Peyer's patch (tissue), 4 donors: ENCODE data around the gene LDB3. TPM values are rescaled to one million over a fixed set of nuclear protein-coding genes. Genes with fewer than 3 reads are reported as not detected.

ENCODE experiments used
- DNase-seq, 3 donors: peaks; one replicate each; pipeline ENCODE4 v3.0.0-alpha.2; 2017 to 2019
- H3K27ac ChIP-seq, 4 donors: fragments of 200-600 bp; sonication (generic); one replicate each; pipeline ENCODE4 v1.5.1; 2016 to 2019
- H3K27me3 ChIP-seq, 2 donors: fragments of 200-600 bp; sonication (generic); one replicate each; pipeline ENCODE4 v1.5.1; 2019
- H3K36me3 ChIP-seq, 3 donors: fragments of 200-600 bp; sonication (generic); one replicate each; pipeline ENCODE4 v1.5.1; 2016 to 2019
- H3K4me1 ChIP-seq, 4 donors: fragments of 200-600 bp; sonication (generic); one replicate each; pipeline ENCODE4 v1.5.1; 2016 to 2019
- H3K4me3 ChIP-seq, 4 donors: fragments of 200-600 bp; sonication (generic); 1 replicate in 3 of 4; 2 replicates in 1 of 4; pipeline ENCODE4 v1.5.1; 2016 to 2019; ENCODE audit warnings: mild to moderate bottlenecking in 1 of 4
- H3K9me3 ChIP-seq, 4 donors: fragments of 200-600 bp; sonication (generic); one replicate each; pipeline ENCODE4 v1.5.1; 2016 to 2019; ENCODE audit warnings: mild to moderate bottlenecking in 1 of 4
- POLR2A ChIP-seq, 2 donors: fragments of 450-650 bp; IDR thresholded peaks; one replicate each; pipeline ENCODE4 v1.5.1; 2017; ENCODE audit warnings: antibody characterized with exemption in 2 of 2, mild to moderate bottlenecking in 2 of 2, moderate library complexity in 2 of 2
- total RNA-seq, 4 donors: library from RNA; depleted of rRNA; stranded (reverse); fragments of >200 nt; gene quantifications; one replicate each; pipeline ENCODE4 v1.1.0, GENCODE V29; 2016
- TF ChIP-seq, protein P1 (sequence below), 6 experiments: fragments of 450-650 bp in 4 of 6; fragments of 200-600 bp in 2 of 6; sonication (generic) in 1 of 6; IDR thresholded peaks; one replicate each; pipeline ENCODE4 v1.5.1; 2017 to 2019; ENCODE audit warnings: antibody characterized with exemption in 6 of 6, mild to moderate bottlenecking in 3 of 6, moderate library complexity in 1 of 6

Gene LDB3
- total RNA-seq, 4 donors from 2014 or later, result 1.3 to 9.1 (median 2.3) TPM

DNA sequence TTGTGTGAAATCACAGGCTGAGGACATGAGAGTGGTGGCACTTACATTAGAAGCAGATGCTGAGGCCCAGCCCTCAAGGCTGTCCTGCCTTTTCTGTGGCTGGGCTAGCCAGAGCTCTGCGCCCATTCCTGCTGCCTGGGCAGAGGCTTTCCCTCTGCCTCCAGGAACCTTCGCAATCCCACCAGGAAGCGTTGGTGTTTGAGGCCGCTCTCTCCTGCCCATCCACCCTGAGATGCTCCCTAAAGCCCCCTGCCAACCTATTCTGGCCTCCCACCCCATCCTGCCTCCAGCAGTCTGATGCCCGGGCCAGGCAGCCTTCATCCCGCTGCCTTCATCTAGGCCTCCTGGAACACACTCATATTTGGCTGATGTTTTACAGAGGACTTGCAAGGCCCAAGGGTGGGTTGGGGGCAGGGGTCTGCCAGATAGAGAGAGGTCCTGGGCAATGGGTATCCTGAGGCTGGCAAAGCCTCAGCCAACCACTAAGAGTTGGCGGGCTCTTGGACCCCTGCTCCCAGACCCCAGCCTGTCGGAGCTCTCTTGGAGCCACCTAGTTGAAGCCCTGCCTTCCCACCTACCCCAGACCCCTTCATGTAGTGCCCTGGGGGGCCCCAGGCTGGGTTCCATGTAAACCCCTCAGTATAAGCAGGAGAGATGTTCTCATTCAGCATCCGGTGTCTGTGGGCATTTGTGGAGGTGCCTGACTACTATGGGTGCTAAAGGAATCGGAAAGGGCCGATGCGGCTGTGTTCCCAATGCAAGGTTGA lies 32.7 kb downstream of the LDB3 start:
- TF ChIP-seq, protein P1, sequence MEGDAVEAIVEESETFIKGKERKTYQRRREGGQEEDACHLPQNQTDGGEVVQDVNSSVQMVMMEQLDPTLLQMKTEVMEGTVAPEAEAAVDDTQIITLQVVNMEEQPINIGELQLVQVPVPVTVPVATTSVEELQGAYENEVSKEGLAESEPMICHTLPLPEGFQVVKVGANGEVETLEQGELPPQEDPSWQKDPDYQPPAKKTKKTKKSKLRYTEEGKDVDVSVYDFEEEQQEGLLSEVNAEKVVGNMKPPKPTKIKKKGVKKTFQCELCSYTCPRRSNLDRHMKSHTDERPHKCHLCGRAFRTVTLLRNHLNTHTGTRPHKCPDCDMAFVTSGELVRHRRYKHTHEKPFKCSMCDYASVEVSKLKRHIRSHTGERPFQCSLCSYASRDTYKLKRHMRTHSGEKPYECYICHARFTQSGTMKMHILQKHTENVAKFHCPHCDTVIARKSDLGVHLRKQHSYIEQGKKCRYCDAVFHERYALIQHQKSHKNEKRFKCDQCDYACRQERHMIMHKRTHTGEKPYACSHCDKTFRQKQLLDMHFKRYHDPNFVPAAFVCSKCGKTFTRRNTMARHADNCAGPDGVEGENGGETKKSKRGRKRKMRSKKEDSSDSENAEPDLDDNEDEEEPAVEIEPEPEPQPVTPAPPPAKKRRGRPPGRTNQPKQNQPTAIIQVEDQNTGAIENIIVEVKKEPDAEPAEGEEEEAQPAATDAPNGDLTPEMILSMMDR (IDR thresholded peaks at IDR 0.05), result no peak
- no peak for TF ChIP-seq POLR2A (IDR thresholded peaks at IDR 0.05)
- Histone ChIP-seq H3K27ac (no peak overlapping the region), H3K4me3 (no peak overlapping the region), H3K9me3 (no peaks in the 10 kb centered on the region), H3K27me3 (no peaks in the 10 kb centered on the region), H3K4me1 (no peaks in the 10 kb centered on the region), H3K36me3 (no peaks in the 10 kb centered on the region)
- no peak for DNase-seq

DNA sequence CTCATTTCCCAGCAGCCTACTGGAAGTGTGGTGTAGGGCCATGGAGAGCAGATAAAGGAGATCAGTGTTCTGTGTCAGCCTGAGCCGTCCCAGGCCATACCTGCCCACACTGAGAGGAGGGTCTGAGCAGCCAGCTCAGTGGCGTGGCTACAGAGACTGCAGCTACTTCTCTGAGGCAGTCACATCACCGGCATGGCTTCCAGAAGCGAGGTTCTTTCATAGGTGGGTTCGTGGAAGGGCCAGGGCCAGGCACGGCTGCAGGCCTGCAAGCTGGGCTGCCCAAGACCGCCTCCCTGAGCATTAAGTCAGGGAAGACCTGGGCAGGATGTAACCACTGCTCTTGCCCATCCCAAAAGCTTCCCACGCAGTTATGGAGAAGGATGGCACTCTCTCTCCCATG lies 34.9 kb downstream of the LDB3 start:
- Histone ChIP-seq H3K27ac (no peak overlapping the region), H3K36me3 (no peaks in the 10 kb centered on the region), H3K4me1 (no peaks in the 10 kb centered on the region), H3K27me3 (no peaks in the 10 kb centered on the region), H3K4me3 (no peak overlapping the region), H3K9me3 (no peaks in the 10 kb centered on the region)
- DNase-seq, result no peak
- no peak for TF ChIP-seq POLR2A (IDR thresholded peaks at IDR 0.05)
- TF ChIP-seq, protein P1 (IDR thresholded peaks at IDR 0.05), result no peak

DNA sequence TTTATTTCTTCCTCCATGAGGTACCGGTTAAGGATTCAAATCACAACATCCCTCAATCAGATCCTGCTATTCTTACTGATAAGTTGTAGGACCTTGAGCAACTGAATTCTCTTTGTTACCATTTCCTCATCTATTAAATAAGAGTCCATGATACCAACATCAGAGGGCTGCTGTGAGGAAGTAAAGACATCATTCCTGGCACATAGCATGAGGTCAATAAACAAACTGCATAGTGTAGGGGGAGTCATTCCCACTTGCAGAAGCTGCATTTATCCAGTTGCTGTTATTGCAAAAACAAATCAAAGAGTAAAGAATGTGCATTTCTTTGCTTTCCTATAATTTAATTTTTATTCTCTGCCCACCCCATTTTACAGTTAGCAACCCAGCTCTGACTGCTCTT lies 36.8 kb downstream of the LDB3 start:
- Histone ChIP-seq H3K27me3 (no peaks in the 10 kb centered on the region), H3K27ac (no peak overlapping the region), H3K4me1 (no peaks in the 10 kb centered on the region), H3K36me3 (no peaks in the 10 kb centered on the region), H3K4me3 (no peak overlapping the region), H3K9me3 (no peaks in the 10 kb centered on the region)
- TF ChIP-seq, protein P1 (IDR thresholded peaks at IDR 0.05), result no peak
- DNase-seq, result no peak

DNA sequence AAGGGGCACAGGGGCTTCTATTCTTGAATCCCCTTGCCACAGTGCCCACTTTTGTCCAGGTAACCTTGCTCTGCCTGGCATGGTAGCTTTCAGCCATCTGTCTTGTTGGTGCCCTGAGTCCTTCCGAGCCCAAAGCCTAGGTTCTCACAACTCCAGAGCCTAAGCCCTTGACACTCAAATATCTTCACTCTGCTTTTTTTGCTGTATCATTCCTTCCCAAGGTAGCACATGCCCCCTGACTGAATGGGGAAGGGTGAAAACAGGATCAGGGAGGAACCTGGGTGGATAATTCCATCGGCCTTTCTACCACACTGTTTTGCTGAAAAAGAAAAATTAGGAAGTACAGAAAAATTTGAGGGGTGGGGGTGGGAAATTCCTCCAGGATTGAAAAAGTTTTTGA lies 37.6 kb downstream of the LDB3 start:
- TF ChIP-seq POLR2A (IDR thresholded peaks at IDR 0.05), result no peak
- TF ChIP-seq, protein P1 (IDR thresholded peaks at IDR 0.05), result no peak
- Histone ChIP-seq H3K9me3 (no peaks in the 10 kb centered on the region), H3K27me3 (no peaks in the 10 kb centered on the region), H3K4me3 (no peak overlapping the region), H3K27ac (no peak overlapping the region), H3K4me1 (peaks cover 0 to 4% (median under 1%) of the 10 kb centered on the region in 4 donors), H3K36me3 (no peaks in the 10 kb centered on the region)
- DNase-seq, result no peak

DNA sequence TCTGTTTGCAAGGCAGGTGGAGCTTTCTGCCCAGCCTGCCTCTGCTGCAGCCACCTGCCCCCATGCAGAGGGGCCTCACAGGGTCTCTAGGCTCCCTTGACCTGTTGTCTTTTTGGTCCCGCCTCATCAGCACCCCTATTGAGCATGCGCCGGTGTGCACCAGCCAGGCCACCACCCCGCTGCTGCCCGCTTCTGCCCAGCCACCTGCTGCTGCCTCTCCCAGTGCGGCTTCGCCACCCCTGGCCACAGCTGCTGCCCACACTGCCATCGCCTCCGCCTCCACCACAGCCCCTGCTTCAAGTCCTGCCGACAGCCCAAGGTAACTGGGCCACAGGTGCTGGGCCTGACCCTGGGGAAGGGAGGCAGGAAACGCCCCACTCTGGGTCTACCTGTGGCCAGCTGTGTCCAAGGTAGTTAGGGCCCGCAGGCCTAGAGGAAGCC lies 38.1 kb downstream of the LDB3 start:
- DNase-seq, result peak in 1 of 3 donors; percentile 42
- H3K27me3 ChIP-seq, result no peaks in the 10 kb centered on the region
- H3K4me1 ChIP-seq, result peaks cover 0 to 4% (median 1%) of the 10 kb centered on the region in 4 donors
- H3K27ac ChIP-seq, result no peak overlapping the region
- no peak overlapping the region for H3K4me3 ChIP-seq
- H3K36me3 ChIP-seq, result no peaks in the 10 kb centered on the region
- no peaks in the 10 kb centered on the region for H3K9me3 ChIP-seq
- no peak for TF ChIP-seq POLR2A (IDR thresholded peaks at IDR 0.05)
- TF ChIP-seq, protein P1 (IDR thresholded peaks at IDR 0.05), result no peak
